22Rv1 (cell line): ENCODE data around the gene C1orf74.

Experiments
- CTCF ChIP-seq: fragments of 450-650 bp; IDR thresholded peaks from 2 replicates; pipeline ENCODE4 v1.5.1; 2017; ENCODE audit warnings: mild to moderate bottlenecking
- ZFX ChIP-seq: fragments of 450-650 bp; IDR thresholded peaks from 2 replicates; pipeline ENCODE4 v1.6.1; 2017; ENCODE audit warnings: antibody characterized with exemption, borderline replicate concordance

DNA sequence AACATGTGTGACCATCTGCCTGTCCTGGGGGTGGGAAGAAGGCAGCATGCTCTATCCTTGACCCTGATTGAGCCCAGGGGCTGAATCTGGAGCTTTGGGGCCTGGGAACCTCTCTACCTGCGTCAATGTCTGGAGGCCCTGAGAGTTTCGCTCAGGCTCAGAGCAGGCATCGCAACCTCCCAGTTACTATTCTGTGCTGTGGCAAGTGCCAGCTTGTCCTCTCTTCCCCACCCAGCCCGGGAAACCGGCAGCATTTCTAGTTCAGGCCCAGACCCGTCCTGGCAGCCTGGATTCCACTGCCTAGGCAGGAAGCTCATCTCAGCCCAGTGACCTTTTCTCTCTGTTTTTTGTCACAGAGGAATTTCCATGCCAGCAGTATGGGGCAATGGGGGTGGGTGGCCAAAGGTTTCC, 31.6 kb upstream of the C1orf74 start:
- TF ChIP-seq CTCF (no peak), ZFX (no peak)
